Uterus (tissue), 4 donors: ENCODE results near the gene CHRNA10. TPM values are rescaled to one million over a fixed set of nuclear protein-coding genes. Genes with fewer than 3 reads are reported as not detected.

ENCODE experiments used
- DNase-seq, 2 donors: peaks; one replicate each; pipeline ENCODE4 v3.0.0-alpha.2; 2019 to 2020
- H3K27ac ChIP-seq, 2 donors: fragments of 200-600 bp; sonication (generic); 1 replicate in 1 of 2; 2 replicates in 1 of 2; pipeline ENCODE4 v1.5.1; 2016 to 2018
- H3K27me3 ChIP-seq, 2 donors: fragments of 200-600 bp; sonication (generic); one replicate each; pipeline ENCODE4 v1.5.1; 2018 to 2019; ENCODE audit warnings: control low read depth in 1 of 2
- H3K36me3 ChIP-seq, 2 donors: fragments of 200-600 bp; sonication (generic); one replicate each; pipeline ENCODE4 v1.5.1; 2019; ENCODE audit warnings: control low read depth in 1 of 2
- H3K4me1 ChIP-seq, 2 donors: fragments of 200-600 bp; sonication (generic); one replicate each; pipeline ENCODE4 v1.5.1; 2018 to 2019; ENCODE audit warnings: control low read depth in 1 of 2
- H3K4me3 ChIP-seq, 2 donors: fragments of 200-600 bp; sonication (generic); 1 replicate in 1 of 2; 2 replicates in 1 of 2; pipeline ENCODE4 v1.5.1; 2018 to 2019; ENCODE audit warnings: mild to moderate bottlenecking in 1 of 2
- H3K9me3 ChIP-seq, 2 donors: fragments of 200-600 bp; sonication (generic); one replicate each; pipeline ENCODE4 v1.5.1; 2019; ENCODE audit warnings: control low read depth in 1 of 2
- CTCF ChIP-seq, 4 experiments: fragments of 200-600 bp in 2 of 4; fragments of 450-650 bp in 2 of 4; sonication (generic) in 2 of 4; IDR thresholded peaks; one replicate each; pipeline ENCODE4 v1.5.1; 2016 to 2019; ENCODE audit warnings: antibody characterized with exemption in 4 of 4, mild to moderate bottlenecking in 2 of 4, moderate library complexity in 1 of 4
- POLR2A ChIP-seq, 2 donors: fragments of 450-650 bp; IDR thresholded peaks; one replicate each; pipeline ENCODE4 v1.6.1; 2016; ENCODE audit warnings: antibody characterized with exemption in 2 of 2, mild to moderate bottlenecking in 1 of 2, moderate library complexity in 1 of 2
- intact Hi-C: fragments of 100-400 bp; cut with DNase I; formaldehyde crosslinking; loops from one replicate; pipeline ENCODE4 v1.15.1; 2023; ENCODE audit warnings: low total_unique reads
- total RNA-seq, 4 donors: library from RNA; depleted of rRNA in 3 of 4; stranded (reverse); fragments of >200 nt in 3 of 4; gene quantifications; one replicate each; pipeline versions ENCODE4 v1.1.0 to v1.2.4, GENCODE V29; 2014 to 2023
- donor health status: DM: yes; HTN: yes; CAD: no.

The CHRNA10 gene
- total RNA-seq, 4 donors from 2014 or later: 0.76 to 2.2 TPM; not detected in 2

- Histone ChIP-seq H3K36me3 (no peaks in the 10 kb centered on the region), H3K9me3 (no peaks in the 10 kb centered on the region), H3K4me3 (no peak overlapping the region), H3K27me3 (no peaks in the 10 kb centered on the region), H3K27ac (no peak overlapping the region), H3K4me1 (no peaks in the 10 kb centered on the region)
- no peak for DNase-seq
- intact Hi-C loops: no loop called here
- TF ChIP-seq POLR2A (IDR thresholded peaks at IDR 0.05): no peak
Observed at GRCh38 chr11:3684819-3685172, 13.6 kb upstream of the CHRNA10 start.

GRCh38 chr11:3684129-3684818, 13.1 kb upstream of the CHRNA10 start:
- DNase-seq: no peak
- no peak overlapping the region for H3K4me3 ChIP-seq
- no peaks in the 10 kb centered on the region for H3K36me3 ChIP-seq
- H3K4me1 ChIP-seq: no peaks in the 10 kb centered on the region
- no peak for TF ChIP-seq CTCF (IDR thresholded peaks at IDR 0.05)
- no peak for TF ChIP-seq POLR2A (IDR thresholded peaks at IDR 0.05)
- no peaks in the 10 kb centered on the region for H3K9me3 ChIP-seq
- no peak overlapping the region for H3K27ac ChIP-seq
- no peaks in the 10 kb centered on the region for H3K27me3 ChIP-seq
- intact Hi-C loops: no loop called here

GRCh38 chr11:3683039-3683438, 11.9 kb upstream of the CHRNA10 start:
- intact Hi-C loops: no loop called here
- no peaks in the 10 kb centered on the region for H3K36me3 ChIP-seq
- no peak for DNase-seq

GRCh38 chr11:3679077-3679476, 7.9 kb upstream of the CHRNA10 start:
- Histone ChIP-seq H3K27me3 (no peaks in the 10 kb centered on the region), H3K4me3 (no peak overlapping the region), H3K36me3 (no peaks in the 10 kb centered on the region), H3K9me3 (no peaks in the 10 kb centered on the region), H3K27ac (no peak overlapping the region), H3K4me1 (no peaks in the 10 kb centered on the region)
- TF ChIP-seq CTCF (IDR thresholded peaks at IDR 0.05): no peak
- intact Hi-C loops: no loop called here
- DNase-seq: no peak

More at GRCh38 chr11:3683039-3683438, 11.9 kb upstream of the CHRNA10 start:
- H3K9me3 ChIP-seq: no peaks in the 10 kb centered on the region
- H3K27ac ChIP-seq: no peak overlapping the region
- no peak overlapping the region for H3K4me3 ChIP-seq
- H3K4me1 ChIP-seq: no peaks in the 10 kb centered on the region
- TF ChIP-seq POLR2A (IDR thresholded peaks at IDR 0.05) (no peak), CTCF (IDR thresholded peaks at IDR 0.05) (no peak)
- no peaks in the 10 kb centered on the region for H3K27me3 ChIP-seq

GRCh38 chr11:3675971-3676370, 4.8 kb upstream of the CHRNA10 start:
- Histone ChIP-seq H3K9me3 (no peaks in the 10 kb centered on the region), H3K27ac (no peak overlapping the region), H3K36me3 (no peaks in the 10 kb centered on the region), H3K4me1 (no peaks in the 10 kb centered on the region), H3K27me3 (no peaks in the 10 kb centered on the region), H3K4me3 (no peak overlapping the region)
- TF ChIP-seq POLR2A (IDR thresholded peaks at IDR 0.05) (no peak), CTCF (IDR thresholded peaks at IDR 0.05) (no peak)
- intact Hi-C loops: no loop called here
- DNase-seq: no peak

GRCh38 chr11:3674189-3674588, 3.0 kb upstream of the CHRNA10 start:
- H3K36me3 ChIP-seq: no peaks in the 10 kb centered on the region
- intact Hi-C loops: no loop called here
- no peaks in the 10 kb centered on the region for H3K27me3 ChIP-seq
- no peak overlapping the region for H3K27ac ChIP-seq
- no peaks in the 10 kb centered on the region for H3K9me3 ChIP-seq
- no peak for TF ChIP-seq CTCF (IDR thresholded peaks at IDR 0.05)
- no peak for TF ChIP-seq POLR2A (IDR thresholded peaks at IDR 0.05)
- DNase-seq: no peak
- H3K4me3 ChIP-seq: no peak overlapping the region
- no peaks in the 10 kb centered on the region for H3K4me1 ChIP-seq
